Endothelial cell of umbilical vein (primary cell): ENCODE data around the gene GRID2. TPM values are rescaled to one million over a fixed set of nuclear protein-coding genes. Genes with fewer than 3 reads are reported as not detected.

ENCODE experiments used
- BruUV-seq: library from RNA; stranded (reverse); fragments of 400-500 nt; replicated peaks from 2 replicates; lab custom pipeline; 2021; lab: Mats Ljungman, UMichigan
- CTCF ChIA-PET: fragments of 300-600, 350-600 bp; sonication (Branson Sonifier 250); formaldehyde crosslinking; loops from one replicate; lab custom pipeline; 2021; ENCODE audit warnings: antibody characterized with exemption, inconsistent platforms; lab: Charles Lee
- POLR2A ChIA-PET: fragments of 300-600, 350-600 bp; sonication (Branson Sonifier 250); formaldehyde crosslinking; loops from one replicate; lab custom pipeline; 2021; ENCODE audit warnings: antibody characterized with exemption, inconsistent platforms; lab: Charles Lee
- DNase-seq: peaks from one replicate; pipeline ENCODE4 v3.0.0-alpha.2; 2011; ENCODE audit warnings: low read depth, low spot score
- FAIRE-seq: peaks from 2 replicates; lab custom pipeline; 2011; peaks lifted over from hg19 to GRCh38; lab: Jason Lieb, UNC
- H2AFZ ChIP-seq: 2 replicates; pipeline ENCODE4 v1.6.0; 2012; ENCODE audit warnings: low read depth, low read length, control low read depth, inconsistent platforms
- H3K27ac ChIP-seq: 2 replicates; pipeline ENCODE4 v1.5.1; 2011; ENCODE audit warnings: low read depth, mild to moderate bottlenecking, control low read depth, low read length, moderate library complexity; ENCODE audit not compliant: insufficient read depth
- H3K27me3 ChIP-seq, 2 experiments: 2 replicates each; pipeline versions ENCODE4 v1.6.0 to v1.6.1; 2011; ENCODE audit warnings: low read length in 2 of 2, mixed read lengths in 1 of 2; ENCODE audit not compliant: control insufficient read depth in 2 of 2, insufficient read depth in 2 of 2
- H3K36me3 ChIP-seq, 2 experiments: 2 replicates in 1 of 2; 3 replicates in 1 of 2; pipeline ENCODE4 v1.5.1; 2011; ENCODE audit warnings: low read length in 2 of 2, mild to moderate bottlenecking in 1 of 2, moderate library complexity in 1 of 2; ENCODE audit not compliant: control insufficient read depth in 2 of 2, insufficient read depth in 2 of 2; ENCODE audit errors: extremely low read depth in 1 of 2
- H3K4me1 ChIP-seq: 3 replicates; pipeline ENCODE4 v1.5.1; 2011; ENCODE audit warnings: mild to moderate bottlenecking, low read length; ENCODE audit not compliant: control insufficient read depth, insufficient read depth; ENCODE audit errors: extremely low read depth
- H3K4me2 ChIP-seq: 2 replicates; pipeline ENCODE4 v1.6.1; 2011; ENCODE audit warnings: low read length, control low read depth, mixed read lengths; ENCODE audit not compliant: insufficient read depth
- H3K4me3 ChIP-seq, 3 experiments: fragments of 200-600 bp in 1 of 3; sonication (generic), shearing (Covaris generic) in 1 of 3; replicated peaks in 1 of 3; 2 replicates each; pipeline ENCODE4 v1.5.1; 2011 to 2016; ENCODE audit warnings: control low read depth in 3 of 3, low read length in 3 of 3, mild to moderate bottlenecking in 2 of 3, inconsistent platforms in 1 of 3, low read depth in 1 of 3, moderate library complexity in 1 of 3; ENCODE audit not compliant: insufficient read depth in 1 of 3
- H3K79me2 ChIP-seq: 2 replicates; pipeline ENCODE4 v1.6.0; 2012; ENCODE audit warnings: low read length, inconsistent platforms; ENCODE audit not compliant: control insufficient read depth, insufficient read depth
- H3K9ac ChIP-seq: replicated peaks from 2 replicates; pipeline ENCODE3; 2011; ENCODE audit warnings: low read length, control low read depth; ENCODE audit not compliant: insufficient read depth; ENCODE audit errors: extremely low read depth
- H3K9me1 ChIP-seq: replicated peaks from 3 replicates; pipeline ENCODE4 v1.6.0; 2011; ENCODE audit warnings: mild to moderate bottlenecking, low read length; ENCODE audit not compliant: control insufficient read depth, insufficient read depth; ENCODE audit errors: extremely low read depth
- H3K9me3 ChIP-seq: replicated peaks from 2 replicates; pipeline ENCODE4 v1.5.1; 2012; ENCODE audit warnings: low read length, inconsistent platforms; ENCODE audit not compliant: control insufficient read depth, insufficient read depth
- H4K20me1 ChIP-seq: replicated peaks from 2 replicates; pipeline ENCODE3; 2011; ENCODE audit warnings: mild to moderate bottlenecking, low read length; ENCODE audit not compliant: control insufficient read depth, insufficient read depth; ENCODE audit errors: extremely low read depth
- EZH2 ChIP-seq: IDR thresholded peaks from 2 replicates; pipeline ENCODE4 v1.6.1; 2012; ENCODE audit warnings: borderline replicate concordance, low read depth, mild to moderate bottlenecking, moderate library complexity, low read length, inconsistent platforms; ENCODE audit not compliant: severe bottlenecking
- FOS ChIP-seq: IDR thresholded peaks from 2 replicates; pipeline ENCODE4 v1.6.1; 2011; ENCODE audit warnings: mild to moderate bottlenecking, low read length, moderate library complexity, borderline replicate concordance; ENCODE audit not compliant: insufficient read depth
- GATA2 ChIP-seq: IDR thresholded peaks from 2 replicates; pipeline ENCODE4 v1.7.0; 2011; ENCODE audit warnings: low read depth, mild to moderate bottlenecking, moderate library complexity, mixed read lengths, low read length; ENCODE audit not compliant: insufficient read length, insufficient read depth
- JUN ChIP-seq: IDR thresholded peaks from 2 replicates; pipeline ENCODE4 v1.6.1; 2011; ENCODE audit warnings: borderline replicate concordance, low read depth; ENCODE audit not compliant: insufficient read length, insufficient read depth
- MYC ChIP-seq: IDR thresholded peaks from one replicate; pipeline ENCODE4 v1.6.1; 2011; ENCODE audit warnings: mild to moderate bottlenecking, low read depth, low read length
- POLR2A ChIP-seq: IDR thresholded peaks from 2 replicates; pipeline ENCODE4 v1.6.1; 2012; ENCODE audit warnings: low read depth, mild to moderate bottlenecking, control low read depth, low read length
- POLR2AphosphoS5 ChIP-seq: IDR thresholded peaks from 2 replicates; pipeline ENCODE4 v1.6.1; 2012; ENCODE audit warnings: low read depth, mild to moderate bottlenecking, control low read depth, low read length, moderate library complexity; ENCODE audit not compliant: insufficient read depth
- dilution Hi-C: fragments of 300-500 bp; cut with MboI; formaldehyde crosslinking; loops from one replicate; pipeline ENCODE4 v1.15.0; 2019; ENCODE audit warnings: low sequenced_read_pairs; ENCODE audit not compliant: extremely low pct_ligation_motif_present
- intact Hi-C: fragments of 100-400 bp; cut with micrococcal nuclease; formaldehyde crosslinking; loops from one replicate; pipeline ENCODE4 v1.10.0; 2022
- polyA plus RNA-seq, 4 experiments: library from polyadenylated mRNA; depleted of rRNA in 3 of 4; stranded (reverse) in 3 of 4; unstranded in 1 of 4; fragments of >200 nt; gene quantifications; 2 replicates each; pipeline versions ENCODE4 v1.2.1 to v1.2.3, GENCODE V29; 2011 to 2012; ENCODE audit warnings: missing spikeins in 1 of 4
- total RNA-seq: library from RNA; stranded (reverse); gene quantifications from 2 replicates; pipeline ENCODE4 v1.2.3, GENCODE V29; 2021
- TF ChIP-seq, protein P1 (sequence below): IDR thresholded peaks from 2 replicates; pipeline ENCODE4 v1.6.1; 2011; ENCODE audit not compliant: insufficient read depth, insufficient read length
- TF ChIP-seq, protein P2 (sequence below), 2 donors: IDR thresholded peaks; 1 replicate in 1 of 2; 2 replicates in 1 of 2; pipeline ENCODE4 v1.5.1; 2011; ENCODE audit warnings: low read length in 2 of 2, mild to moderate bottlenecking in 2 of 2, moderate library complexity in 2 of 2, control low read depth in 1 of 2, inconsistent platforms in 1 of 2, low read depth in 1 of 2; ENCODE audit not compliant: insufficient read depth in 1 of 2; ENCODE audit errors: extremely low read depth in 1 of 2

Gene GRID2
- total and polyA plus RNA-seq, 2 donors (not counting 3 experiments of a cell fraction or from before 2014, with no cell fraction given), result not detected

DNA sequence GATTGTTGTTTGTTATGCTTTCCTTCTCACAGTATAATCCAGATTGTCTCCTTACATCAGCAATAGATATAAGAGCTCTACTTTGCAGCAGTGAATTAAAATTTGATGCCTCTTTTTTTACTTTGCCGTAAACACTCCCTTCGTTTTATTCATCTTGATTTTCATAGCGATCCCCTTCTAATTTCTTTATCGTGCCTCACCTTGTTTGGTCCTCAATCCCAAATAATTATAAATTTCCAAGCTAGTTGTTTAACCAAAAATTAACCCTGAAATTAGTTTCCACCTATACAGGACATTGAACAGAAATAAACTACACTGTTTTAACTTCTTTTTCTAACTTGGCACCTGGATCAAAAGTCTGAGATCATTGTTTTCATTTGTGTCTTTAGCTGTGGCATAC, 35.1 kb upstream of the GRID2 start:
- no peak overlapping the region for H3K9ac ChIP-seq
- ChIA-PET POLR2A (no interaction called here), CTCF (no interaction called here)
- no peak overlapping the region for H3K27ac ChIP-seq
- H3K9me3 ChIP-seq, result no peaks in the 10 kb centered on the region
- intact Hi-C loops, result no loop called here
- H3K4me3 ChIP-seq, result no peak overlapping the region
- H3K79me2 ChIP-seq, result no peaks in the 10 kb centered on the region
- DNase-seq (no peak), FAIRE-seq (no peak)
- H3K4me2 ChIP-seq, result no peak overlapping the region
- no peaks in the 10 kb centered on the region for H3K9me1 ChIP-seq
- dilution Hi-C loops, result no loop called here
- TF ChIP-seq FOS, result no peak
- TF ChIP-seq MYC, result no peak
- TF ChIP-seq POLR2AphosphoS5, result no peak
- no peak for TF ChIP-seq GATA2
- TF ChIP-seq EZH2, result no peak
- TF ChIP-seq POLR2A, result no peak
- TF ChIP-seq JUN, result no peak
- TF ChIP-seq, protein P1, sequence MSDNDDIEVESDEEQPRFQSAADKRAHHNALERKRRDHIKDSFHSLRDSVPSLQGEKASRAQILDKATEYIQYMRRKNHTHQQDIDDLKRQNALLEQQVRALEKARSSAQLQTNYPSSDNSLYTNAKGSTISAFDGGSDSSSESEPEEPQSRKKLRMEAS, result no peak
- no peak overlapping the region for H2AFZ ChIP-seq
- no peaks in the 10 kb centered on the region for H3K36me3 ChIP-seq
- H3K27me3 ChIP-seq, result no peaks in the 10 kb centered on the region
- no TSS peak for BruUV-seq
- no peaks in the 10 kb centered on the region for H4K20me1 ChIP-seq
- H3K4me1 ChIP-seq, result no peaks in the 10 kb centered on the region

- FAIRE-seq, result no peak
- BruUV-seq, result no TSS peak
- no peaks in the 10 kb centered on the region for H3K27me3 ChIP-seq
Measured at GRCh38 chr4:92270908-92271307, 32.9 kb upstream of the GRID2 start.

More at GRCh38 chr4:92270908-92271307, 32.9 kb upstream of the GRID2 start:
- CTCF ChIA-PET, result no interaction called here
- intact Hi-C loops (no loop called here), dilution Hi-C loops (no loop called here)
- Histone ChIP-seq H3K4me3 (no peak overlapping the region), H3K9me1 (no peaks in the 10 kb centered on the region), H2AFZ (no peak overlapping the region), H3K4me2 (no peak overlapping the region), H3K36me3 (no peaks in the 10 kb centered on the region), H3K79me2 (no peaks in the 10 kb centered on the region), H3K9me3 (no peaks in the 10 kb centered on the region), H3K9ac (no peak overlapping the region), H4K20me1 (no peaks in the 10 kb centered on the region), H3K4me1 (no peaks in the 10 kb centered on the region), H3K27ac (no peak overlapping the region)
- TF ChIP-seq MYC (no peak), POLR2AphosphoS5 (no peak), JUN (no peak), POLR2A (no peak), FOS (no peak), GATA2 (no peak), EZH2 (no peak)
- TF ChIP-seq, protein P2, sequence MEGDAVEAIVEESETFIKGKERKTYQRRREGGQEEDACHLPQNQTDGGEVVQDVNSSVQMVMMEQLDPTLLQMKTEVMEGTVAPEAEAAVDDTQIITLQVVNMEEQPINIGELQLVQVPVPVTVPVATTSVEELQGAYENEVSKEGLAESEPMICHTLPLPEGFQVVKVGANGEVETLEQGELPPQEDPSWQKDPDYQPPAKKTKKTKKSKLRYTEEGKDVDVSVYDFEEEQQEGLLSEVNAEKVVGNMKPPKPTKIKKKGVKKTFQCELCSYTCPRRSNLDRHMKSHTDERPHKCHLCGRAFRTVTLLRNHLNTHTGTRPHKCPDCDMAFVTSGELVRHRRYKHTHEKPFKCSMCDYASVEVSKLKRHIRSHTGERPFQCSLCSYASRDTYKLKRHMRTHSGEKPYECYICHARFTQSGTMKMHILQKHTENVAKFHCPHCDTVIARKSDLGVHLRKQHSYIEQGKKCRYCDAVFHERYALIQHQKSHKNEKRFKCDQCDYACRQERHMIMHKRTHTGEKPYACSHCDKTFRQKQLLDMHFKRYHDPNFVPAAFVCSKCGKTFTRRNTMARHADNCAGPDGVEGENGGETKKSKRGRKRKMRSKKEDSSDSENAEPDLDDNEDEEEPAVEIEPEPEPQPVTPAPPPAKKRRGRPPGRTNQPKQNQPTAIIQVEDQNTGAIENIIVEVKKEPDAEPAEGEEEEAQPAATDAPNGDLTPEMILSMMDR (IDR thresholded peaks at IDR 0.05; ENCODE audit: extremely low read depth in 1 of 2, insufficient read depth in 1 of 2, low read depth in 1 of 2, low read length in 2 of 2), result no peak
- TF ChIP-seq, protein P1, result no peak
- POLR2A ChIA-PET, result no interaction called here
- DNase-seq, result no peak
